DMS153 treated with DMSO at 0.1 percent for 48 hours (cell line): ENCODE results near the gene KCNH1.

Experiments used
- DNase-seq: peaks from one replicate; lab custom pipeline; 2025; ENCODE audit not compliant: unreplicated experiment; lab: John Stamatoyannopoulos, UW

KCNH1 gene

GRCh38 chr1:210727709-210728108 is 406.2 kb downstream of the KCNH1 start:
- no peak for DNase-seq

GRCh38 chr1:210726621-210727020 is 407.3 kb downstream of the KCNH1 start:
- DNase-seq, result no peak

- no peak for DNase-seq
Measured at GRCh38 chr1:210724768-210725167, 409.2 kb downstream of the KCNH1 start.

- DNase-seq, result no peak
Measured at GRCh38 chr1:210723646-210724045, 410.3 kb downstream of the KCNH1 start.

- DNase-seq, result no peak
Measured at GRCh38 chr1:210722410-210723081, 411.4 kb downstream of the KCNH1 start.

- no peak for DNase-seq
Measured at GRCh38 chr1:210715072-210715471, 418.9 kb downstream of the KCNH1 start.

GRCh38 chr1:210711825-210712612 is 421.9 kb downstream of the KCNH1 start:
- no peak for DNase-seq

- no peak for DNase-seq
Measured at GRCh38 chr1:210709701-210710100, 424.2 kb downstream of the KCNH1 start.

GRCh38 chr1:210707300-210708240 is 426.4 kb downstream of the KCNH1 start:
- no peak for DNase-seq

- DNase-seq, result no peak
Measured at GRCh38 chr1:210706246-210706645, 427.7 kb downstream of the KCNH1 start.

GRCh38 chr1:210705086-210705485 is 428.9 kb downstream of the KCNH1 start:
- no peak for DNase-seq

- DNase-seq, result no peak
Measured at GRCh38 chr1:210703593-210703992, 430.4 kb downstream of the KCNH1 start.

GRCh38 chr1:210702506-210702905 is 431.4 kb downstream of the KCNH1 start:
- no peak for DNase-seq

- no peak for DNase-seq
Measured at GRCh38 chr1:210700511-210700910, 433.4 kb downstream of the KCNH1 start.

GRCh38 chr1:210700083-210700482 is 433.9 kb downstream of the KCNH1 start:
- no peak for DNase-seq

- DNase-seq, result no peak
Measured at GRCh38 chr1:210698661-210699060, 435.3 kb downstream of the KCNH1 start.

- no peak for DNase-seq
Measured at GRCh38 chr1:210697185-210697584, 436.8 kb downstream of the KCNH1 start.

GRCh38 chr1:210696709-210697108 is 437.2 kb downstream of the KCNH1 start:
- no peak for DNase-seq

GRCh38 chr1:210695026-210695425 is 438.9 kb downstream of the KCNH1 start:
- DNase-seq, result no peak

GRCh38 chr1:210692796-210693195 is 441.2 kb downstream of the KCNH1 start:
- no peak for DNase-seq

- DNase-seq, result no peak
Measured at GRCh38 chr1:210691039-210691610, 442.8 kb downstream of the KCNH1 start.
